ENCODE results near the gene PNLIPRP2.

The PNLIPRP2 gene

DNA sequence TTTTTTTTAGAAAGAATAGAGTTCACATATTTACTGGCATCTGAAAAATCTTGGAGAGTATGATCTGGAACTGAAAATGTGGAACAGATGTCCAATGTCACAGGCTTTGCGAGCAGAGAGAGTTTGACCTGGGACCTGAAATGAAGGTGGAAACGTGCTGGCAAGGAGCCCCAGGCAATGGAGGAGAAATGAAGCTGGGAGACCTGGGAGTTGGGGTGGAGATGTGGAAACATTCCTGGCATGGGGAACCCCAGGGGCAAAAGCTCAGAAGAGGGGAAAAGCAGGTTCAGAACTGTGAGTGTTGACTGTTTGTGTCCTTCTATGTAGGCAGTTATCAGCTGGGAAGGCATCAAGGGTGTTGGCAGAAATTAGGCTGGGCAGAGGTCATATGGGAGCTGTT, 7.3 kb upstream of the PNLIPRP2 start:
- H3K4me3 ChIP-seq (ENCODE audit: insufficient read depth, low read length, poor library complexity, severe bottlenecking): no peak overlapping the region
- H3K9me2 ChIP-seq (replicated peaks; ENCODE audit: insufficient read depth, low read length): no peaks in the 10 kb centered on the region
- H3K27me3 ChIP-seq (ENCODE audit: low read length): no peaks in the 10 kb centered on the region
- no peak overlapping the region for H2AFZ ChIP-seq (ENCODE audit: low read depth, low read length, severe bottlenecking)
- no peaks in the 10 kb centered on the region for H3F3A ChIP-seq (ENCODE audit: insufficient read depth)
- no peak overlapping the region for H3K9ac ChIP-seq (ENCODE audit: low read length)
- H3K27ac ChIP-seq (ENCODE audit: low read depth, low read length): no peak overlapping the region
- no peaks in the 10 kb centered on the region for H3K9me3 ChIP-seq (ENCODE audit: insufficient read depth, low read length)
- no peak overlapping the region for H3K4me2 ChIP-seq (ENCODE audit: low read depth, low read length, poor library complexity, severe bottlenecking)
- H4K20me1 ChIP-seq (ENCODE audit: low read depth, low read length): no peaks in the 10 kb centered on the region
- TF ChIP-seq, protein P1, sequence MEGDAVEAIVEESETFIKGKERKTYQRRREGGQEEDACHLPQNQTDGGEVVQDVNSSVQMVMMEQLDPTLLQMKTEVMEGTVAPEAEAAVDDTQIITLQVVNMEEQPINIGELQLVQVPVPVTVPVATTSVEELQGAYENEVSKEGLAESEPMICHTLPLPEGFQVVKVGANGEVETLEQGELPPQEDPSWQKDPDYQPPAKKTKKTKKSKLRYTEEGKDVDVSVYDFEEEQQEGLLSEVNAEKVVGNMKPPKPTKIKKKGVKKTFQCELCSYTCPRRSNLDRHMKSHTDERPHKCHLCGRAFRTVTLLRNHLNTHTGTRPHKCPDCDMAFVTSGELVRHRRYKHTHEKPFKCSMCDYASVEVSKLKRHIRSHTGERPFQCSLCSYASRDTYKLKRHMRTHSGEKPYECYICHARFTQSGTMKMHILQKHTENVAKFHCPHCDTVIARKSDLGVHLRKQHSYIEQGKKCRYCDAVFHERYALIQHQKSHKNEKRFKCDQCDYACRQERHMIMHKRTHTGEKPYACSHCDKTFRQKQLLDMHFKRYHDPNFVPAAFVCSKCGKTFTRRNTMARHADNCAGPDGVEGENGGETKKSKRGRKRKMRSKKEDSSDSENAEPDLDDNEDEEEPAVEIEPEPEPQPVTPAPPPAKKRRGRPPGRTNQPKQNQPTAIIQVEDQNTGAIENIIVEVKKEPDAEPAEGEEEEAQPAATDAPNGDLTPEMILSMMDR (IDR thresholded peaks at IDR 0.05; ENCODE audit: insufficient read depth, low read length, poor library complexity, severe bottlenecking): no peak
- TF ChIP-seq EZH2phosphoT487 (conservative IDR thresholded peaks at IDR 0.05; ENCODE audit: low read length): no peak
- H3K36me3 ChIP-seq (ENCODE audit: low read length): no peaks in the 10 kb centered on the region
- no peaks in the 10 kb centered on the region for H3K79me2 ChIP-seq (ENCODE audit: insufficient read depth, low read length)

DNA sequence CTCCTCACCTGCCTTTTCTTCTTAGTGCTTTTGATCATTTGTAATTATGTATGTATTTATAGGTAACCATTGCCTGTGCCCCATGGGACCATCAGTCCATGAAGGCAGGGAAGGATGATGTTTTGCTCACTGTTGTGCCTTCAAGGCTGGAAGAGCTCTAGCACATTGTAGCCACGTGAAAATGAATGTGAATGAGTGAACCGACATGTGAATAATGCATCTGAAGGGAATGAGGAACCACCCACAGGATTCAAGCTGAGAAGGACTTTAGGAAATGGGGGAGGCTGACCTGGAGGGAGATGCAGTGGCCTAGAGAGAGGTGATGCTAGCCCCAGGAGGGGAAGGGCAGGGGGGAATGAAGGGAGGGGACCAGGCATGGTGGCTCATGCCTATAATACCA, 6.0 kb upstream of the PNLIPRP2 start:
- H3K27ac ChIP-seq (ENCODE audit: low read depth, low read length): no peak overlapping the region
- H3K9me2 ChIP-seq (replicated peaks; ENCODE audit: insufficient read depth, low read length): no peaks in the 10 kb centered on the region
- H3K36me3 ChIP-seq (ENCODE audit: low read length): no peaks in the 10 kb centered on the region
- TF ChIP-seq, protein P1 (IDR thresholded peaks at IDR 0.05; ENCODE audit: insufficient read depth, low read length, poor library complexity, severe bottlenecking): no peak
- no peak for TF ChIP-seq EZH2phosphoT487 (conservative IDR thresholded peaks at IDR 0.05; ENCODE audit: low read length)
- no peaks in the 10 kb centered on the region for H3K79me2 ChIP-seq (ENCODE audit: insufficient read depth, low read length)
- H3K9ac ChIP-seq (ENCODE audit: low read length): no peak overlapping the region
- H3K4me3 ChIP-seq (ENCODE audit: insufficient read depth, low read length, poor library complexity, severe bottlenecking): no peak overlapping the region
- H2AFZ ChIP-seq (ENCODE audit: low read depth, low read length, severe bottlenecking): no peak overlapping the region
- no peaks in the 10 kb centered on the region for H3K9me3 ChIP-seq (ENCODE audit: insufficient read depth, low read length)
- H3K27me3 ChIP-seq (ENCODE audit: low read length): no peaks in the 10 kb centered on the region
- H4K20me1 ChIP-seq (ENCODE audit: low read depth, low read length): no peaks in the 10 kb centered on the region
- H3K4me2 ChIP-seq (ENCODE audit: low read depth, low read length, poor library complexity, severe bottlenecking): no peak overlapping the region
- no peaks in the 10 kb centered on the region for H3F3A ChIP-seq (ENCODE audit: insufficient read depth)

DNA sequence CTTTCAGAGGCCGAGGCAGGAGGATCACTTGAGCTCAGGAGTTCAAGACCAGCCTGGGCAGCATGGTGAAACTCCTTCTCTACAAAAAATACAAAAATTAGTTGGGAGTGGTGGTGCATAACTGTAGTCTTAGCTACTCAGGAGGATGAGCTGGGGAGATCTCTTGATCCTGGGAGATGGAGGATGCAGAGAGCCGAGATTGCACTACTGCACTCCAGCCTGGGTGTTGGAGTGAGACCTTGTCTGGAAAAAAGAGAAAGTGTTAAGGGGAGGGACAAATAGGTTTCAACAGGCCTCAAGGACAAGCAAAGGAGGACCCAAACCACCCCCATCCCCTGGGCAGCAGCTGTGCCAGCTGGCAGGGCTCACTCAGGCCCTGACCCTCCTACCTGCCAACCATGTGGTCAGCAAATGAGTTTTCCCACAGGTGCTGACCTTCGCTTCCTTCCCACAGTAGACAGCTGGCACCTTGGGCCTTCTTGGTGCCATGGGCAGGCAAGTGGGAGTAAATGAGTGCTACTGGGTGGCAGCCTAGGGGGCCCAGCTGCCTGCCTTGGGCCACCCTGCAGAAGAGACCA, 5.5 kb upstream of the PNLIPRP2 start:
- TF ChIP-seq, protein P1 (IDR thresholded peaks at IDR 0.05; ENCODE audit: insufficient read depth, low read length, poor library complexity, severe bottlenecking): no peak
- TF ChIP-seq EZH2phosphoT487 (conservative IDR thresholded peaks at IDR 0.05; ENCODE audit: low read length): no peak
- Histone ChIP-seq H3F3A (ENCODE audit: insufficient read depth) (no peaks in the 10 kb centered on the region), H3K36me3 (ENCODE audit: low read length) (no peaks in the 10 kb centered on the region), H3K27me3 (ENCODE audit: low read length) (no peaks in the 10 kb centered on the region), H2AFZ (ENCODE audit: low read depth, low read length, severe bottlenecking) (no peak overlapping the region), H3K9me2 (replicated peaks; ENCODE audit: insufficient read depth, low read length) (no peaks in the 10 kb centered on the region), H3K27ac (ENCODE audit: low read depth, low read length) (no peak overlapping the region), H3K9me3 (ENCODE audit: insufficient read depth, low read length) (no peaks in the 10 kb centered on the region), H4K20me1 (ENCODE audit: low read depth, low read length) (no peaks in the 10 kb centered on the region), H3K4me3 (ENCODE audit: insufficient read depth, low read length, poor library complexity, severe bottlenecking) (no peak overlapping the region), H3K9ac (ENCODE audit: low read length) (no peak overlapping the region), H3K4me2 (ENCODE audit: low read depth, low read length, poor library complexity, severe bottlenecking) (no peak overlapping the region), H3K79me2 (ENCODE audit: insufficient read depth, low read length) (no peaks in the 10 kb centered on the region)
